GM18505 (cell line): ENCODE measurements around the gene MOSMO.
A peak's percentile ranks its signal among the peaks of the same experiment; 100 is the strongest.
"Not testable (repeated sequence)": the region's sequence is repeated elsewhere in the genome, so short reads cannot be mapped to it uniquely, and the experiment has no call there.

Source experiments
- ATAC-seq: cut with Tn5 transposase; IDR thresholded peaks from one replicate; pipeline ENCODE4 v1.9.1; 2021; ENCODE audit not compliant: unreplicated experiment
- POLR2A ChIP-seq: IDR thresholded peaks from 4 replicates; pipeline ENCODE4 v1.6.1; 2011; ENCODE audit warnings: borderline replicate concordance; ENCODE audit not compliant: insufficient read depth, insufficient read length; ENCODE audit errors: extremely low read depth

The MOSMO gene

DNA sequence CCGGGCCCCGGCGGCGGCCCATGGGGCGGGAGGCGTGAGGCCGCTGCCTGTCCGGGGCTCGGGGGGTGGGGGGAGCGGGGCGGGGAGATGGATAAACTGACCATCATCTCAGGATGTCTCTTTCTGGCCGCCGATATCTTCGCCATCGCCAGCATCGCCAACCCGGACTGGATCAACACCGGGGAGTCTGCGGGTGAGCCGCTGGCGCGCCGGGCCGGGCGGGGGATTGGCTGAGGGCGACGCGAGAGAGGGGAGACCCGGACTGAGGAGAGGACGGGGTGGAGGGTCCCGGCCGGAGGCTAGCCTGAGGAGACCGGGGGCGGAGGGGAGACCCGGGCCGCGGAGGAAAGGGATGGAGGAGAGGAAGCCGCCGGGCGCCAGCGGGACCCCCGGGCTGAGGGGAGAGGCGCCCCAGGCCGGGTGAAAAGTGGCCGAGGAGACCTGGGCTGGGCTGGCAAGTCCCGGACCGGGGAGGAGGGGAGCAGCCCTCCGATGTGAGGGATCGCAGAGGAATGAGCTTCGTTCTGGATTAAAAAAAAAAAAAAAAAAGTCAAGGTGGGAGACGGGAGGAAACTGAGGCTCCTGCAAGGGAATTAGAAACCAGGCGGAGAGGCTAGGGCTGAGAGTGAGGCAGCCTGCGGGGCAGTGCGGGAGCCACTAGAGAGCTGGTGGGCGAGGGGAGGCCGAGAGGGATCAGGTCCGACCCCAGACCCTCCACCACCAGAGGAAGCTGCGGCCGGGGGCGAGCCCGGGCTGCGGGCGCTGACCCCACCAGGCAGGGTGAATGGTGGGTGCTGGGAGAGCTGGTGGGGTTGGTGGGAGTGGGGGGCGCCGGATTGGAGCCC lies 526 bp downstream of the MOSMO start:
- ATAC-seq: peak; percentile 26
- no peak for TF ChIP-seq POLR2A

DNA sequence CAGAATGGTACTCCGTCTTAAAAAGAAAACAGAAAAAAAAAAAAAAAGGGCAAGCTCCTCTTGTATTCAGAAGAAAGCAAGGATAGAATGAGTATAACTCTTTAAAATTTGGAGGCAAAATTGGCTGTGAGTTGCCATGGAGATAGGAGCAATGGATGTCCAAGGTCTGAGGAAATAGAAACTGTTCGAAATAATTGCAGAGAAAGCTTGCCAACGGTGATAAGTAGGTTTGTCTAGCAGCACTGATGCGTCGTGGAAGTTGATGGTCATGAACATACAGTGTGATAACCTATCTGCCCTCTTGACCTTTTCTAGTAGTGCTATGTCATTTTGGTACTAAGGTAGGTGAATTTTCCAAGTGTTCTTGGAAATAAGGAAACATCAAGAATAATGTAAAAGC lies 3.0 kb downstream of the MOSMO start:
- ATAC-seq: no peak
- no peak for TF ChIP-seq POLR2A

DNA sequence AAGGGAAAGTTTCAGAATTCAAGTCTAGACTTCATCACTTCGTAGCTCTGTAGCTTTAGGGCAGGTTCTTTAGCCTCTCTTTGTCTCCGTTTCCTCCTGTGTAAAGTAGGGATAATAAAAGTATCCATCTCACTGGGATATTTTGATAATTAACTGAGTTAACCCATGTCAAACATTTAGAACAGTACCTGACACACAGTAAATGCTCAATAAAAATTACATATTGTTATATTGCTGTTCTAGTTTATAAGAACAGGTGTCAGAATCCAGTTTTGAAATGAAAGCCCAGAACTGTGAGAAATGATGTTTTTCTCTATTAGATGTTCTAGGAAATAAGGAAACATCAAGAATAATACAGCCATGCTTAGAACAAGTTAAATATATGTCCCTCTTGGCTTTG lies 4.3 kb downstream of the MOSMO start:
- no peak for TF ChIP-seq POLR2A
- no peak for ATAC-seq

DNA sequence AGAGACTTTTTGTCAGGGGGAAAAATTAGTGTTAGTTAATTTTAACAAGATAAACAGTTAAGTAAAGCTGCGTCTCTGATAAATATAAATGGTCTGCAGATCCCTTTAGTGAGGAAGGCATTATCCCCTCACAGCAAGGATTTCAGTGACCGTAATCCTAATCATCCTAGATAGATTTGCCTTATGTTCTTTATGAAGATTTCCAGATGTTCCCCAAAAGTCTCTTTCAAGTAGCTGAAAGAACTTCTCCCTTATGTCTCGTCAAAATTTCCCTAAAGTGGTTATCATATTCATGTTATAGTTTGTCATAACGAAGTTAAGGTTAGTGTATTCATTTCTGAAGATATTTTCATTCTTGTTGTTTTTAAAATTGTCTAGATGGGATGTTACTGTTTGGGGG lies 5.6 kb downstream of the MOSMO start:
- TF ChIP-seq POLR2A: no peak
- no peak for ATAC-seq

DNA sequence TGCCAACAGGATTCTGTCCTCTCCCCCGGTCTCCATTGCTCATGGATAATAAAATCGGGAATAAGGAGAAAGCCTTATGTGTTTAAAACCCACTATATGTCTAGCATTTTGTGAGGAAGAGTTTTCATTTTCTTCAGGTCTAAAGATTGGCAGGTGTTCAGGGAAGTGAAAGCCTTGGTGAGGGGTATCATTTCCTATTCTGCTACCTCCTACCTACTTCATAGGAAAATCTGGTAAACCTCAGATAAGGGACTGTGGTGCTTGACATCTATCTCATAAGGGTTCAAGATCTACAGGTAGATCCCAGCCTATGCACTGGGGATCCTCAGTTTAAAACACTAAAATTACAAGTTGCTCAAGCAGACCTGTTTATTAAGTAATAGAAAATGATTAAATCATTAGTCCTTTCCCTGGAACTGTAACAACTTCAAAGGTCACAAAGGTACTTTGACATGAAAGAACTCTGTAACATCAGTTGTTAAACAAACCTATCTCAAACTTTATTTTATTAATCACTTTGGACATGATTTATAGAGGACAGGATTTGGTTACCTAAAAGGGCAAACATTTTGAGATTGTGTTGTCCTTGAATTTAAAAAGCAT lies 6.5 kb downstream of the MOSMO start:
- TF ChIP-seq POLR2A: no peak
- no peak for ATAC-seq

DNA sequence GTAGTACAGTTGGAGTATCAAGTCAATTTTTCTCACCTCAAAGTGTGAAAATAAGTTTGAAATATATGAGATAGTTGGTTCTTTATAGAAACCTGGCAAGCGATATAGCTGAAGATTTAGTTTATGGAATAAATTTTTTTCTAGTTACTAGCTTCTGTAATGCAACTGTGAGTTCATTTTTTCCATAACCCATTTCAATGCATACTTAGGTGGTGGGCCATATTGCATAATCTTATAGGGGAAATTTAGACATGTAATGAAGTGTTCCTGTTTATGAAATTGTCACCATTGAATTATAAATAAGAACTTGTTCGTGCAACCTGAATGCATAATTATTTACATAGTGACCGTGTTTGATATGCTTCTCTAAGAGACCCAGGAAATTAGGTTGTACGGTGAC lies 9.0 kb downstream of the MOSMO start:
- no peak for TF ChIP-seq POLR2A
- no peak for ATAC-seq

DNA sequence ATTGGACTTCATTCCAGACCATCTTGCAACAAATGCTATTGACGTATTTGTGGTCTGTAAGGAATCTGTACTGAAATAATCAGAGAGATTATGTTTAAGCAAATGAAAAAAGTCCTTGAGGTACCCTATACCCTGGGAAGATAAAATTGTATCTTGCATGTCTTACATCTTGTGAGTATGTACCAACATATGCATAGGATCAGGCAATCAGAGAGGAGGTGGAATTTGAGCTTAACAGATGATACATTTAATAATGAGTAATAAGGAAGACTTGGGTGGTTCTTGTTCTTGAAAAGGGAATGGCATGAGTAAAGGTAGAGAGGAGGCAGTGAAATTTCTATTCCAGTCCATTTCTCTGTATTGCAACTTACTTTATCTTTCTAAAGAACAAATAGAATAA lies 10.6 kb downstream of the MOSMO start:
- ATAC-seq: no peak
- TF ChIP-seq POLR2A: no peak

DNA sequence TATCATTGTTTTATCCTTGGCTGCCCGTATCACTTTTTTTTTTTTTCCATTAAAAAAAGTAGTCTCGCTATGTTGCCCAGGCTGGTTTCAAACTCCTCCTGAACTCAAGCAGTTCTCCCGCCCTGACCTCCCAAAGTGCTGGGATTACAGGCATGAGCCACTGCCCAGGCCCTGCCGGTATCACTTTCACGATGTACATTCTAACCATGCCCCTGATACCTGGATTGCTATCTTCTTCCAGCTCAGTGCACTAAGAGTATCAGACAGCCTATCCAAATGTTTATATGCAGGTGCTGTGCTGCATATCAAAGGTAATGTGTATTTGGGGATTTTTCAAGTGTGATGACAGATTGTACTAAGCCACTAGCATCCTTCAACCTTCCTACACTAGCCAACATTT lies 14.2 kb downstream of the MOSMO start:
- TF ChIP-seq POLR2A: no peak
- no peak for ATAC-seq

DNA sequence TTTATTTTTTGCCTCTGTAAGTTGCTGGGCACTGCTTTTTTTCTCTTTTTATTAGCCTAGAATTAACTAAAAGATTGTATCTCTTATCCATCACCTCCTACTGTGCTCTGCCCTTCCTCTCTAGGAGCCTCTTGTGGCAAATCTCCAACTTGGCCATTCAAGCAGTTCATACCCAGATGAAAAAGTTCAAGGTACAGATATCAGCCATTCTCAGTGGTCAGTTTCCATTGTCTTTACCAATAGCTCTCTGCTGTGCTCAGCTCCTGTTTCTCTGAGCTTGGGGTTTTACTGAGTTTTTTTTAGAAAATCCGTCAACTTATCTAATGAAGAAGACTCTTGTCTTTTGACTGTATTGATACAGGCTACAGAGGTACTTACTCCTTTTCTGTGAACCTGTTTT lies 15.6 kb downstream of the MOSMO start:
- ATAC-seq: no peak
- TF ChIP-seq POLR2A: no peak

DNA sequence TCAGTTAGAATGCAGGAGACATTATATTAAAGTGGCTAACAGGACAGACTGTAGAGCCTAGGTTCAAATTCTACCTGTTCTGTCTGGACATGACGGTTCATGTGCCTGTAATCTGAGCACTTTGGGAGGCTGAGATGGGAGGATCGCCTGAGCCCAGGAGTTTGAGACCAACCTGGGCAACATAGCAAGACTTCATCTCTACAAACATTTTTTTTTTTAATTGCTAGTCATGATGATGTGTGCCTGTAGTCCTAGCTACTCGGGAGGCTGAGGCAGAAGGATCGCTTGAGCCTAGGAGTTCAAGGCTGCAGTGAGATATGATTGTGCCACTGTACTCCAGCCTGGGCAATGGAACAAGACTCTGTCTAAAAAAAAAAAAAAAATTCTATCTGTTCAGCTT lies 16.9 kb downstream of the MOSMO start:
- not testable (repeated sequence) for ATAC-seq

DNA sequence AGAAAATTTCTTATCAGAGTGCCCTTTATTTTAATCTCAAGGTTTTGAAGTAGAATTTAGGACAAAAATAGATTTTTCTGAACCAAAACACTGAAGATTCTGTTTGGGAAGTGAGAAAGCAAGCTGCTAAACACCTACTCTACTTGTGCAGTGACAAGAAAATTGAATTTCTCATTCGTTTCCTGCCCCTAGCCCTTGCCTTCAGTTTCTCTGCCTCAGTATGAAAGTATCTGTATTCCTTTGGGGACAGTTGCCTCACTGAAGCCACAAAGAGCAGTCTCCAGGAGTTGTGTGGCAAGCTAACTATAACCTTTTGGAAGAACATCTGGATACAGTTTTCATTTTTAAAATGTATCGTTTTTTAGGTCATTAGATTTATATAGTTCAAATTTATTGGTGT lies 19.7 kb downstream of the MOSMO start:
- TF ChIP-seq POLR2A: no peak
- no peak for ATAC-seq

DNA sequence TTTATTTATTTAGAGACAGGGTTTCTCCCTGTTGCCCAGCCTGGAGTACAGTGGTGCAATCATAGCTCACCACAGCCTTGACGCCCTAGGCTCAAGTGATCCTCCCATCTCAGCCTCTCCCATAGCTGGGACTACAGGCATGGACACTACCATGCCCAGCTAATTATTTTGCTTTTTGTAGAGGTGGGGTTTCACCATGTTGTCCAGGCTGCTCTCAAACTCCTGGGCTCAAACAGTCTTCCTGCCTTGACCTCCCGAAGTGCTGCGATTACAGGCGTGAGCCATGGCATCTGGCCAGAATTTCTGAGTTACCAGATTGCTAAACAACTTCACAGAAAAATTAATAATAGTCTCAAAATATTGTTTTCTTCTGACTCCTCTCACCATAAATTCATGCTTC lies 21.7 kb downstream of the MOSMO start:
- no peak for ATAC-seq
- no peak for TF ChIP-seq POLR2A

DNA sequence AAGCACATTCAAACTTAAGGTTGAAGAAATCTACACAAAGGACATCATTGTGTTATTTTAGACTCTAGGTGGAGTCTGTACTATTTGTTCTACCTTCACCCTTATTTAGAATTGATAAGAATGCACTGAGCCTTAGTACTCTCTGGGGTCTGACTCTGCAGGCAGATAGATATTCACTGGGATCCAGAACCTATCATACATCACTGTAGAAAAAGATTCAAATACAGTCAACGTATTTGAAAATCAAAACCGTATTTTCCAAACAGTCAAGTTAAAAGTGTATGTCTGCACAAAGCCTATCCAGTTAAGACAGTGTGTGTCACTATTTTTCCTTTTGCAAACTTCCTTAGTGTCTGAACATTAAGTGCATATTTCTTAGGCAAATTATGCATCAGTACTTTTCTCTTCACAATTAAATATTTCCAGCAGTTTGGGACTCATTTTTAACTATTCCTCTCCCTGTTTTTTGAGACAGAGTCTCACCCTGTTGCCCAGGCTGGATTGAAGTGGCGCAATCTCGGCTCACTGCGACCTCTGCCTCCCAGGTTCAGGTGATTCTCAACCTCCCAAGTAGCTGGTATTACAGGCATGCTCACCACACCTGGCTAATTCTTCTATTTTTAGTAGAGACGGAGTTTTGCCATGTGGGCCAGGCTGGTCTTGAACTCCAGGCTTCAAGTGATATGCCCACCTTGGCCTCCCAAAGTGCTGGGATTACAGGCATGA lies 22.3 kb downstream of the MOSMO start:
- TF ChIP-seq POLR2A: no peak
- ATAC-seq: no peak

DNA sequence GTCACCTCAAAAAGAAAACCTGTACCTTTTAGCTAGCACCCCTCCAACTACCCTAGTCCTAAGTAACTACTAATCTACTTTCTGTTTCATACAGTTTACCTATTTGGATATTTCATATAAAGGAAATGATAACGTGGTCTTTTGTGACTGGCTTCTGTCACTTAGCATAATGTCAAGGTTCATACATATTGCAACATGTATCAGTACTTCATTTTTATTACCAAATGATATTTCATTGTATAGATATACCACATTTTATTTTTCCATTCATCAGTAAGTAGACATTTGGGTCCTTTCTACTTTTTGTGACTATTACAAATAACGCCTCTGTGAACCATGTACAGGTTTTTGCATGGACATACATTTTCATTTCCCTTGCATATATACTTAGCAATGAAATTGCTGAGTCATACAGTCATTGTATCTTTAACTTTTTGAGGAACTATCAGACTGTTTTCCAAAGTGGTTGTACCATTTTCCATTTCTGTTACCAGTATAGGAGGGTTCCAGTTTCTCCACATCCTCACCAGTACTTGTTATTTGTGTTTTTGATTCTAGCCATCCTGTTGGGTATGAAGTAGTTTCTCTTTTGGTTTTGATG lies 23.7 kb downstream of the MOSMO start:
- no peak for TF ChIP-seq POLR2A
- no peak for ATAC-seq

DNA sequence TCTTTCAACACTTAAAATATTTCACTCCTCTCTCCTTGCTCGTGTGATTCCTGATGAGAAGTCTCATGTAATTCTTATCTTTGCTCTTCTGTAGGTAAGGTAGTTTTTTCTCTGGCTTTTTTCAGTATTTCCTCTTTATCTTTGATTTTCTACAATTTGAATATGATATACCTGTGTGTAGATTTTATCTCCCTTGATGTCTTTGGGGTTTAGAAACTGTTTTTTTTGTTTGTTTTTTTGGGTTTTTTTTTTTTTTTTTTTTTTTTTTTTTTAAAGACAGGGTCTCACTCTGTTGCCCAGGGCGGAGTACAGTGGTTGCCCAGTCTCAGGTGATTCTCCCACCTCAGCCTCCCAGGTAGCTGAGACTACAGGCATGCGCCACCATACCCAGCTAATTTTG lies 26.6 kb downstream of the MOSMO start:
- ATAC-seq: no peak
- no peak for TF ChIP-seq POLR2A

DNA sequence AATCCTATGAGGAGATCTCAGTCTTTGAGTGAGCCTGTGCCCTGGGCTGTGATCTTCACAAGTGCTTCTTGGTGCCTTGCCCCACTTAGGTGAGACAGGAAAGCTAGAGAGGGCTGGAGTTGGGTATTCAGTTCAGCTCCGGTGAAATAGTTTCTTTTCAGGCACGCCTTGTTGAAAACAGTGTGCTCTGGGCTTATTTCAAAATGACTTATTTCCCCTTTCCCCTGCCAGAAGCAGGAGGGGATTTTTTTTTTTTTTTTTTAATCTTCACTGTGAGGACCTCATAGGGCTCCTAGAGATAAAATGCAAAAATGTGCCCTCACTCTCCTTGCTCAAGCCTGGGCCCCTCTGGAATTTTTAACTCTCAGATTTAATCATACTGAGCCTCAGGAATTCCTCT lies 27.2 kb downstream of the MOSMO start:
- no peak for ATAC-seq
- no peak for TF ChIP-seq POLR2A

DNA sequence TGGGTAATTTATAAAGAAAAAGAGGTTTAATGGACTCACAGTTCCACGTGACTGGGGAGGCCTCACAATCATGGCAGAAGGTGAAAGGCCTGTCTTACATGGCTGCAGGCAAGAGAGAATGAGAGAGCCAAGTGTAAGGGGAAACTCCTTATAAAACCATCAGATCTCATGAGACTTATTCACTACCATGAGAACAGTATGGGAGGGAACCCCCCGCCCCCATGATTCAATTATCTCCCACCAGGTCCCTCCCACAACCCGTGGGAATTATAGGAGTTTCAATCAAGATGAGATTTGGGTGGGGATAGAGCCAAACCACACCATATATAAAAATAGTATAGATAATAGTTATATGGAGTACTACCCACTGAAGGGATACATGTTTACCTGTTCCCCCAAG lies 36.0 kb downstream of the MOSMO start:
- not testable (repeated sequence) for ATAC-seq

DNA sequence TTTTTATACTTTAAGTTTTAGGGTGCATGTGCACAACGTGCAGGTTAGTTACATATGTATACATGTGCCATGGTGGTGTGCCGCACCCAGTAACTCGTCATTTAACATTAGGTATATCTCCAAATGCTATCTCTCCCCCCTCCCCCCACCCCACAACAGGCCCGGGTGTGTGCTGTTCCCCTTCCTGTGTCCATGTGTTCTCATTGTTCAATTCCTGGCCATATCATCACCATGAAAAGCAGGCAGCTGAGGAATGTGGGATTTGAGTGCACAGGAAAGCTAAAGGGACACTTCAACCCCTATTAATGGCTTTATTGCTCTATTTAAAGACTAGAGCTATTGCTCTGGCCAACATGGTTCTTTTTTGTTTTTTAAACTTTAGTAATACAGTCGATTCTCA lies 38.0 kb downstream of the MOSMO start:
- not testable (repeated sequence) for ATAC-seq
